K562 (cell line): ENCODE results near the gene CNKSR1. TPM values are rescaled to one million over a fixed set of nuclear protein-coding genes. Genes with fewer than 3 reads are reported as not detected.

Experiments used
- BDP1 ChIP-seq: IDR thresholded peaks from 3 replicates; pipeline ENCODE4 v1.6.1; 2011; ENCODE audit not compliant: insufficient read length, insufficient read depth
- CBX2 ChIP-seq: fragments of 200-600 bp; sonication (generic); IDR thresholded peaks from one replicate; pipeline ENCODE4 v1.6.1; 2012; ENCODE audit warnings: mild to moderate bottlenecking, low read length, inconsistent platforms; ENCODE audit not compliant: insufficient read depth, poor library complexity, severe bottlenecking
- CHD4 ChIP-seq: fragments of 200-600 bp; sonication (generic); IDR thresholded peaks from 3 replicates; pipeline ENCODE4 v1.6.1; 2012; ENCODE audit warnings: low read depth, mild to moderate bottlenecking, mixed read lengths, low read length, inconsistent platforms; ENCODE audit not compliant: insufficient read depth, insufficient replicate concordance, poor library complexity, severe bottlenecking
- CREB3 ChIP-seq: fragments of 450-650 bp; conservative IDR thresholded peaks from 2 replicates; pipeline ENCODE4 v1.6.1; 2016; ENCODE audit warnings: missing genetic modification characterization, low read depth, mild to moderate bottlenecking, missing compliant biosample characterization, moderate library complexity
- FOSL1 ChIP-seq: fragments of 200-800 bp; sonication (Bioruptor generic); conservative IDR thresholded peaks from 2 replicates; pipeline ENCODE4 v1.6.1; 2016; ENCODE audit warnings: missing genetic modification characterization, missing compliant biosample characterization
- KLF1 ChIP-seq: fragments of 450-650 bp; IDR thresholded peaks from 2 replicates; pipeline ENCODE4 v1.6.1; 2016; ENCODE audit warnings: missing genetic modification characterization, missing compliant biosample characterization
- MYC ChIP-seq, 2 experiments: fragments of 250-450 bp in 1 of 2; sonication (Bioruptor Pico) in 1 of 2; IDR thresholded peaks; 2 replicates each; pipeline versions ENCODE4 v1.5.1 to v1.6.1; 2012 to 2021; ENCODE audit warnings: low read depth in 2 of 2, borderline replicate concordance in 1 of 2, improper control_type of control experiment in 1 of 2, low read length in 1 of 2, mild to moderate bottlenecking in 1 of 2, moderate library complexity in 1 of 2
- PCBP1 ChIP-seq: fragments of 200-400 bp; formaldehyde crosslinking; IDR thresholded peaks from 2 replicates; pipeline ENCODE4 v1.6.1; 2018; ENCODE audit warnings: mild to moderate bottlenecking, low read depth, low read length; ENCODE audit not compliant: poor library complexity, severe bottlenecking
- SMARCC2 ChIP-seq: fragments of 450-650 bp; IDR thresholded peaks from 2 replicates; pipeline ENCODE4 v1.6.1; 2017; ENCODE audit warnings: antibody characterized with exemption, moderate library complexity, mild to moderate bottlenecking, low read depth
- ZNF408 ChIP-seq: fragments of 250-450 bp; sonication (Bioruptor Pico); IDR thresholded peaks from 2 replicates; pipeline ENCODE4 v1.4.0; 2020; ENCODE audit warnings: low read depth, mild to moderate bottlenecking, moderate library complexity
- ZNF551 ChIP-seq: fragments of 250-450 bp; sonication (Bioruptor Pico); IDR thresholded peaks from 2 replicates; pipeline ENCODE4 v1.5.0; 2021; ENCODE audit warnings: mild to moderate bottlenecking, moderate library complexity
- polyA plus RNA-seq, 8 experiments: library from polyadenylated mRNA; depleted of rRNA in 4 of 8; stranded (reverse) in 5 of 8; unstranded in 3 of 8; fragments of >200 nt; fragmentation: Nextera tagmentation in 2 of 8; fragmentation: Illumina TruSeq in 1 of 8; extraction: Ambion mirVana in 2 of 8; extraction: Trizol in 1 of 8; gene quantifications; 2 replicates each; pipeline versions ENCODE4 v1.2.1 to v1.2.3, GENCODE V29; 2011 to 2014; ENCODE audit warnings: inconsistent platforms in 1 of 8, missing spikeins in 1 of 8
- total RNA-seq, 7 experiments: library from RNA; depleted of rRNA in 6 of 7; stranded (reverse); fragments of >200 nt in 6 of 7; fragmentation: Illumina TruSeq in 2 of 7; extraction: Trizol in 2 of 7; gene quantifications; 2 replicates each; pipeline versions ENCODE4 v1.2.1 to v1.2.3, GENCODE V29; 2011 to 2021; ENCODE audit warnings: low replicate concordance in 1 of 7
- TF ChIP-seq, protein P1 (sequence below): fragments of 250-450 bp; sonication (Bioruptor Pico); IDR thresholded peaks from 2 replicates; pipeline ENCODE4 v1.8.0; 2022; ENCODE audit warnings: moderate library complexity, mild to moderate bottlenecking, inconsistent platforms
- TF ChIP-seq, protein P2 (sequence below), 2 experiments: fragments of 450-650 bp in 1 of 2; sonication (generic) in 1 of 2; formaldehyde crosslinking in 1 of 2; IDR thresholded peaks; 2 replicates each; pipeline versions ENCODE4 v1.7.1 to v1.9.0; 2016 to 2022; ENCODE audit warnings: inconsistent platforms in 1 of 2, mild to moderate bottlenecking in 1 of 2, missing genetic modification reagents in 1 of 2

The CNKSR1 gene
- total and polyA plus RNA-seq, 9 of the 15 experiments (the other 6 are each of a cell fraction or from before 2014, with no cell fraction given): 0.03 to 2.8 (median 1.1) TPM

DNA sequence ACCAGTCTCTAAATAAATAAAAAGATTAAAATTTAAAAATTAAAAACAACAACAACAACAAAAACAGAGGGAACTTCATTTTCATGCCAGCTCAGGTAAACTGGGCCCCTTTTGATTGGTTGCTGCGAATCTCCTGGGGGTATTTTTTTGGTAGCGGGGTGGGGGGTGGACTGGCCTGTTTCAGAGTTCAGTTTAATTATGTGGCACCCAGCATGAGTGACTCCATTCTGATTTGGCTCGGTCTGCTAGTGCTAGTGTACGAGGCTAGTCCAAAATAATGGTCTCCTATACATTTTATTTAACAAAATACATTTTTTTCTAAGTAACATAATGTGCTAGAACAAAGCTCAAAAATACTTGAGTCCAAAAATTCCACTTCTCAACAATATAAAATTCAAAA is 47.5 kb upstream of the CNKSR1 start (continued):
- no peak for TF ChIP-seq FOSL1 (tag)
- no peak for TF ChIP-seq MYC (IDR thresholded peaks at IDR 0.05; ENCODE audit: low read depth, low read length)
- TF ChIP-seq MYC (CRISPR knock-in tag; IDR thresholded peaks at IDR 0.05; ENCODE audit: borderline replicate concordance, low read depth): no peak
- peak; percentile 80 for TF ChIP-seq CREB3
- TF ChIP-seq, protein P1, sequence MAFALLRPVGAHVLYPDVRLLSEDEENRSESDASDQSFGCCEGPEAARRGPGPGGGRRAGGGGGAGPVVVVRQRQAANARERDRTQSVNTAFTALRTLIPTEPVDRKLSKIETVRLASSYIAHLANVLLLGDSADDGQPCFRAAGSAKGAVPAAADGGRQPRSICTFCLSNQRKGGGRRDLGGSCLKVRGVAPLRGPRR (CRISPR knock-in tag): peak; percentile 80; the same call in 1 of the 2 replicates
- no peak for TF ChIP-seq ZNF408 (CRISPR knock-in tag)
- TF ChIP-seq SMARCC2: no peak
- TF ChIP-seq BDP1: no peak
- TF ChIP-seq, protein P2, sequence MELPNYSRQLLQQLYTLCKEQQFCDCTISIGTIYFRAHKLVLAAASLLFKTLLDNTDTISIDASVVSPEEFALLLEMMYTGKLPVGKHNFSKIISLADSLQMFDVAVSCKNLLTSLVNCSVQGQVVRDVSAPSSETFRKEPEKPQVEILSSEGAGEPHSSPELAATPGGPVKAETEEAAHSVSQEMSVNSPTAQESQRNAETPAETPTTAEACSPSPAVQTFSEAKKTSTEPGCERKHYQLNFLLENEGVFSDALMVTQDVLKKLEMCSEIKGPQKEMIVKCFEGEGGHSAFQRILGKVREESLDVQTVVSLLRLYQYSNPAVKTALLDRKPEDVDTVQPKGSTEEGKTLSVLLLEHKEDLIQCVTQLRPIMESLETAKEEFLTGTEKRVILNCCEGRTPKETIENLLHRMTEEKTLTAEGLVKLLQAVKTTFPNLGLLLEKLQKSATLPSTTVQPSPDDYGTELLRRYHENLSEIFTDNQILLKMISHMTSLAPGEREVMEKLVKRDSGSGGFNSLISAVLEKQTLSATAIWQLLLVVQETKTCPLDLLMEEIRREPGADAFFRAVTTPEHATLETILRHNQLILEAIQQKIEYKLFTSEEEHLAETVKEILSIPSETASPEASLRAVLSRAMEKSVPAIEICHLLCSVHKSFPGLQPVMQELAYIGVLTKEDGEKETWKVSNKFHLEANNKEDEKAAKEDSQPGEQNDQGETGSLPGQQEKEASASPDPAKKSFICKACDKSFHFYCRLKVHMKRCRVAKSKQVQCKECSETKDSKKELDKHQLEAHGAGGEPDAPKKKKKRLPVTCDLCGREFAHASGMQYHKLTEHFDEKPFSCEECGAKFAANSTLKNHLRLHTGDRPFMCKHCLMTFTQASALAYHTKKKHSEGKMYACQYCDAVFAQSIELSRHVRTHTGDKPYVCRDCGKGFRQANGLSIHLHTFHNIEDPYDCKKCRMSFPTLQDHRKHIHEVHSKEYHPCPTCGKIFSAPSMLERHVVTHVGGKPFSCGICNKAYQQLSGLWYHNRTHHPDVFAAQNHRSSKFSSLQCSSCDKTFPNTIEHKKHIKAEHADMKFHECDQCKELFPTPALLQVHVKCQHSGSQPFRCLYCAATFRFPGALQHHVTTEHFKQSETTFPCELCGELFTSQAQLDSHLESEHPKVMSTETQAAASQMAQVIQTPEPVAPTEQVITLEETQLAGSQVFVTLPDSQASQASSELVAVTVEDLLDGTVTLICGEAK (IDR thresholded peaks at IDR 0.05): no peak
- TF ChIP-seq, protein P2 (CRISPR knock-in tag; IDR thresholded peaks at IDR 0.05): no peak
- TF ChIP-seq CBX2: no peak
- TF ChIP-seq CHD4: no peak
- TF ChIP-seq KLF1 (tag): no peak
- no peak for TF ChIP-seq ZNF551
- TF ChIP-seq PCBP1: no peak
